ENCODE data around the gene CRLF3.

The CRLF3 gene

DNA sequence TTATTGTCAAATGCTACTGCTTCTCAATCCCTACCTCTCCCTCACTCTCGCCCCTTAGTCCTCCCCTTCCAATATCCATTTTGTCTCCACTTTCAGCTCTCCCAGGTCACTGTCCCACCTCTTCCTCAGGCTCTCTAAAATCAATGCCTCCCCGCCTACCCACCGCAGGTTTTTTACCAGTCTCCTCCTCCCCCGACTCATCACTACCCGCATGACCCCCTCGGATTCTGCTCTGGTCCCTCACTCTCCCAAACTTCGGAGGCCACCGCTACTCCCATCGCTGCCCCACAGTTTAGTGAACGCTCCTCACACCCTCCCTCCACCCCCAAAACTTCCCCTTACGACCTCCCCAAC lies 513 bp downstream of the CRLF3 start:
- TF ChIP-seq TAF1 (IDR thresholded peaks at IDR 0.05; ENCODE audit: borderline replicate concordance, insufficient read depth, low read length) (no peak), SIN3A (IDR thresholded peaks at IDR 0.05; ENCODE audit: borderline replicate concordance, insufficient read depth, low read length) (no peak), FOXP2 (optimal IDR thresholded peaks at IDR 0.05; ENCODE audit: borderline replicate concordance, extremely low read depth, extremely low read length, insufficient read depth) (no peak), POLR2AphosphoS5 (IDR thresholded peaks at IDR 0.05; ENCODE audit: low read depth, low read length) (no peak)
- TF ChIP-seq, protein P1, sequence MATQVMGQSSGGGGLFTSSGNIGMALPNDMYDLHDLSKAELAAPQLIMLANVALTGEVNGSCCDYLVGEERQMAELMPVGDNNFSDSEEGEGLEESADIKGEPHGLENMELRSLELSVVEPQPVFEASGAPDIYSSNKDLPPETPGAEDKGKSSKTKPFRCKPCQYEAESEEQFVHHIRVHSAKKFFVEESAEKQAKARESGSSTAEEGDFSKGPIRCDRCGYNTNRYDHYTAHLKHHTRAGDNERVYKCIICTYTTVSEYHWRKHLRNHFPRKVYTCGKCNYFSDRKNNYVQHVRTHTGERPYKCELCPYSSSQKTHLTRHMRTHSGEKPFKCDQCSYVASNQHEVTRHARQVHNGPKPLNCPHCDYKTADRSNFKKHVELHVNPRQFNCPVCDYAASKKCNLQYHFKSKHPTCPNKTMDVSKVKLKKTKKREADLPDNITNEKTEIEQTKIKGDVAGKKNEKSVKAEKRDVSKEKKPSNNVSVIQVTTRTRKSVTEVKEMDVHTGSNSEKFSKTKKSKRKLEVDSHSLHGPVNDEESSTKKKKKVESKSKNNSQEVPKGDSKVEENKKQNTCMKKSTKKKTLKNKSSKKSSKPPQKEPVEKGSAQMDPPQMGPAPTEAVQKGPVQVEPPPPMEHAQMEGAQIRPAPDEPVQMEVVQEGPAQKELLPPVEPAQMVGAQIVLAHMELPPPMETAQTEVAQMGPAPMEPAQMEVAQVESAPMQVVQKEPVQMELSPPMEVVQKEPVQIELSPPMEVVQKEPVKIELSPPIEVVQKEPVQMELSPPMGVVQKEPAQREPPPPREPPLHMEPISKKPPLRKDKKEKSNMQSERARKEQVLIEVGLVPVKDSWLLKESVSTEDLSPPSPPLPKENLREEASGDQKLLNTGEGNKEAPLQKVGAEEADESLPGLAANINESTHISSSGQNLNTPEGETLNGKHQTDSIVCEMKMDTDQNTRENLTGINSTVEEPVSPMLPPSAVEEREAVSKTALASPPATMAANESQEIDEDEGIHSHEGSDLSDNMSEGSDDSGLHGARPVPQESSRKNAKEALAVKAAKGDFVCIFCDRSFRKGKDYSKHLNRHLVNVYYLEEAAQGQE (IDR thresholded peaks at IDR 0.05; ENCODE audit: insufficient read depth in 1 of 2, low read depth in 2 of 2, low read length in 2 of 2): no peak

DNA sequence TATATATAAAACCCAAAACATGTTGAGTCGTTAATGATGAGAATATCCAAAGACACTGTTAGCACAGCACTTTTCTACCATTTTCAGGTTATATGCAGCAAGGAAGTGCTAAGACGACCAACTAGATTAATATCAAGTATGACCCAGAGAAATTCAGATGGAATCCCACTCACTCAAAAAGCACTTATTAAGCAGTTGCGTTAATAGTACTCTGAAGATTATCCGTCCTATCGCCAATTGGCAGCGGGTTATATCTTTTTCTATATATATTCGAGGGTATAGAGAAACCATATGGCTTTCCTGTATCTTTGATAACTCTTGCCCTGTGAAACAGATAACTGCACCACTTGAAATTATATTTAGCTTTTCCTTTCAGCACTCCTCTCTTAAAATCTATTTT lies 1.1 kb downstream of the CRLF3 start:
- TF ChIP-seq SIN3A (IDR thresholded peaks at IDR 0.05; ENCODE audit: borderline replicate concordance, insufficient read depth, low read length) (no peak), TAF1 (IDR thresholded peaks at IDR 0.05; ENCODE audit: borderline replicate concordance, insufficient read depth, low read length) (no peak), POLR2AphosphoS5 (IDR thresholded peaks at IDR 0.05; ENCODE audit: low read depth, low read length) (no peak), FOXP2 (optimal IDR thresholded peaks at IDR 0.05; ENCODE audit: borderline replicate concordance, extremely low read depth, extremely low read length, insufficient read depth) (no peak)
- TF ChIP-seq, protein P1 (IDR thresholded peaks at IDR 0.05; ENCODE audit: insufficient read depth in 1 of 2, low read depth in 2 of 2, low read length in 2 of 2): no peak

DNA sequence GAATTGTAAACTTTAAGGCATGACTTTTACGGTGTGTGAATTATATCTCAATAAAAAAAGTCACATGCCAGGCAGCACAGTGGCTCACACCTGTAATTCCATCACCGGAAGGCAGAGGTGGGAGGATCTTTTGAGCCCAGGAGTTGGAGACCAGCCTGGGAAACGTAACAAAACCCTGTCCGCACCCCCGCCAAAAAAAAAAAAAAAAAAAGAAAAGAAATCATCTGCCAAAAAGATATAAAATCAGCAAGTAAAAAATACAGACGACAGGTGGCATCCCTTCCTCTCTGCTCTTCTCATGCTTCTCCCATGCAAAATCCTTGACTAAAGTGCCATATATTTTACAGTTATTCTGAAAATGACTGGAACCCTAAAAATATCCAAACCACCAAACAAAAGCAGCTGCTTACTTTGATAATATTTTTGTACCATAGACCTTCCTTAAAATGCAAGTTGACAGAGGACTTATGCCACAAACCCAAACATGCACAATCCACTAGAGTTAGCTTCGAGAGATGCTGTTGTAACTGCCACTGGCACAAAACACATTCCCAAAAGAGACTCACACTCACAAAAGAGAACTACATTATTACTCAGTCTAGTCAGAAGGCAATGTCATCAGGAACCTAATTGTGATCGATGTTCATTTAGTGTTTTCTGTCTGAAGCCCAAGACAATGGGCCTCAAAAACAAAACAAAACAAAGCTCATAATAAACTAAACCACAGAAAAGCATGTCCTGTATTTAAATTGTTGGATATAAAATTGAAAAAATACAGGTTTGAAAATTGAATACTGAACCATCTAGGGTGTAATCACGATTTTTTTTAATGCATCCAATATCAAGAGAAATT lies 2.4 kb downstream of the CRLF3 start:
- no peak for TF ChIP-seq POLR2AphosphoS5 (IDR thresholded peaks at IDR 0.05; ENCODE audit: low read depth, low read length)
- TF ChIP-seq, protein P1 (IDR thresholded peaks at IDR 0.05; ENCODE audit: insufficient read depth in 1 of 2, low read depth in 2 of 2, low read length in 2 of 2): no peak
- no peak for TF ChIP-seq SIN3A (IDR thresholded peaks at IDR 0.05; ENCODE audit: borderline replicate concordance, insufficient read depth, low read length)
- TF ChIP-seq FOXP2 (optimal IDR thresholded peaks at IDR 0.05; ENCODE audit: borderline replicate concordance, extremely low read depth, extremely low read length, insufficient read depth): no peak

DNA sequence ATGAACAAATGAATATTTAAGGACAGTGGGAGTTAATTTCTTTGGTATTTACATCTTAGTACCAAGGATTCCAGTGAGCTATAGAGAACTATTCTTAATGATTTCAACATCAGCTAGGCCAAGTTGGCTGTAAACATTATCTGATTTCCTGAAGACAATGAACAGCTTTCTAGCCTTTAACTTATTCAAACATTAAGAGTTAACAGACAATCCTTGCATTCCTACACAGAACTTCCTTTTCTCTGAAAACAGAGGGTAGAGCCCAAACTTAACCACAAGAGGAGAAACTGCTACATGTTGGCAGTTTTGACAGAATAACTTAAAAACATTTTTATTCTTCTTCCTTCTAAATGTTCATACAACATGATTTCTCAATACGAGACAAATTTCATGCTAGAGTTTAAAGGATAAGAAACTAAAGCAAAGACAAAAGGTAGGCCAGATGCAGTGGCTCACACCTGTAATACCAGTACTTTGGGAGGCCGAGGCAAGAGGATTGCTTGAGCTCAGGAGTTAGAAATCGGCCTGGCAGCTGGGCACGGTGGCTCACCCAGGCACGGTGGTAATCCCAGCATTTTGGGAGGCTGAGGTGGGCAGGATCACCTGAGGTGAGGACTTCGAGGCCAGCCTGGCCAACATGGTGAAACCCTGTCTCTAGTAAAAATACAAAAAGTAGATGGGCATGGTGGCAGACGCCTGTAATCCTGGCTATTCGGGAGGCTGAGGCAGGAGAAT lies 4.4 kb downstream of the CRLF3 start:
- no peak for TF ChIP-seq POLR2AphosphoS5 (IDR thresholded peaks at IDR 0.05; ENCODE audit: low read depth, low read length)
- TF ChIP-seq, protein P1 (IDR thresholded peaks at IDR 0.05; ENCODE audit: insufficient read depth in 1 of 2, low read depth in 2 of 2, low read length in 2 of 2): no peak
- no peak for TF ChIP-seq SIN3A (IDR thresholded peaks at IDR 0.05; ENCODE audit: borderline replicate concordance, insufficient read depth, low read length)
- TF ChIP-seq TAF1 (IDR thresholded peaks at IDR 0.05; ENCODE audit: borderline replicate concordance, insufficient read depth, low read length): no peak
- no peak for TF ChIP-seq FOXP2 (optimal IDR thresholded peaks at IDR 0.05; ENCODE audit: borderline replicate concordance, extremely low read depth, extremely low read length, insufficient read depth)
